NB4 (cell line): Measurements from ENCODE around the gene UBN2.

Experiments used
- CTCF ChIP-seq: IDR thresholded peaks from one replicate; pipeline ENCODE4 v1.5.1; 2012; ENCODE audit warnings: low read depth, low read length
- MYC ChIP-seq: IDR thresholded peaks from 2 replicates; pipeline ENCODE4 v1.6.1; 2011; ENCODE audit warnings: low read depth, low read length

DNA sequence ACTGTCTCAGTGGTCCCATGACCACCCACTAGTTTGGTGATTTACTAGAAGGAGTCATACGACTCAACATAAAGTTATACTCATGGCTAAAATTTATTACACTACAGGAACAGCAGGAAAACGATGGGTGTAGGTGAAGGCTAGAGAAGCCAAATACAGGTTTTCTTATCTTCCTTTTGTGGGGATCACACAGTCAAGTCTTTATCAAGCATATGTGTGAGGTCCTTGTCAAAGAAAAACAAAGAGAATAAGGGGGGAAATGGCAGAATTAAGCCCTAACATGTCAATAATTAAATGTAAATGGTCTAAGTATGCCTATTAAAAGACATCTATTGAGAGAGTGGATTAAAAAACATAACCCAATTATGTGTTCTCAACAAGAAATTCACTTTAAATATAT, 47.8 kb upstream of the UBN2 start:
- TF ChIP-seq CTCF (no peak), MYC (no peak)
